ENCODE results near the gene CX3CL1.

DNA sequence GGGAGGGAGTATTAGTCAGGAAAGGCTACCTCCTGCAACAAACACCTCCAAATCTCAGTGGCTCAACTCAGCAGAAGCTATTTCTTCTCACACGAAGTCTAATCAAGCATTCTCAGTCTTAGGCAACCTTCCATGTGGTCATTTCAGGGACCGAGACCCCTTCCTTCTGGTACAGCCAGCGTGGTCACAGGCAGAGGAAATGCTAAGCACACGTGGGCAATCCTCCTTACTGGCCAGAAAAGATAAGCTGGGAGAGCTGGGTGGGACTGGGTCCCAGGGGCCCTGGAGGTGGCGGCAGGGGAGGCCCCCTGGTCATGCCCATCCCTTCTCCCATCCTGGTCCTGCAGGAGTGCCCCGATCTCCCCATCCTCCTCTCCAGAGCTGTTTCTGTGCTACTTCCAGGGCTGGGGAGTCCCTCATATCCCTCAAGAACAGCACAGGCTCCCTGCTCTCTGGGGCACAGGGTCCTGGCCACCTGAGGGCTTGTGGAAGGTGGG is 5.7 kb upstream of the CX3CL1 start:
- TF ChIP-seq POLR2A (IDR thresholded peaks at IDR 0.05): no peak
- TF ChIP-seq, protein P1, sequence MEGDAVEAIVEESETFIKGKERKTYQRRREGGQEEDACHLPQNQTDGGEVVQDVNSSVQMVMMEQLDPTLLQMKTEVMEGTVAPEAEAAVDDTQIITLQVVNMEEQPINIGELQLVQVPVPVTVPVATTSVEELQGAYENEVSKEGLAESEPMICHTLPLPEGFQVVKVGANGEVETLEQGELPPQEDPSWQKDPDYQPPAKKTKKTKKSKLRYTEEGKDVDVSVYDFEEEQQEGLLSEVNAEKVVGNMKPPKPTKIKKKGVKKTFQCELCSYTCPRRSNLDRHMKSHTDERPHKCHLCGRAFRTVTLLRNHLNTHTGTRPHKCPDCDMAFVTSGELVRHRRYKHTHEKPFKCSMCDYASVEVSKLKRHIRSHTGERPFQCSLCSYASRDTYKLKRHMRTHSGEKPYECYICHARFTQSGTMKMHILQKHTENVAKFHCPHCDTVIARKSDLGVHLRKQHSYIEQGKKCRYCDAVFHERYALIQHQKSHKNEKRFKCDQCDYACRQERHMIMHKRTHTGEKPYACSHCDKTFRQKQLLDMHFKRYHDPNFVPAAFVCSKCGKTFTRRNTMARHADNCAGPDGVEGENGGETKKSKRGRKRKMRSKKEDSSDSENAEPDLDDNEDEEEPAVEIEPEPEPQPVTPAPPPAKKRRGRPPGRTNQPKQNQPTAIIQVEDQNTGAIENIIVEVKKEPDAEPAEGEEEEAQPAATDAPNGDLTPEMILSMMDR (IDR thresholded peaks at IDR 0.05): no peak

Measured in lower leg skin (tissue), 3 donors.